Heart right ventricle (tissue), 16 donors: ENCODE results near the gene C1orf105. TPM values are rescaled to one million over a fixed set of nuclear protein-coding genes. Genes with fewer than 3 reads are reported as not detected.

Experiments
- ATAC-seq, 8 donors: fragments of 200-7000 bp; cut with Tn5 transposase; one replicate each; pipeline ENCODE4 v1.9.1; 2020; ENCODE audit warnings: mild to moderate bottlenecking in 8 of 8, moderate library complexity in 8 of 8, moderate number of reproducible peaks in 1 of 8
- DNase-seq, 2 donors: peaks; one replicate each; pipeline ENCODE4 v3.0.0-alpha.2; 2020
- H3K27ac ChIP-seq, 10 donors: fragments of 200-600 bp; sonication (generic) in 2 of 10; one replicate each; pipeline versions ENCODE4 v1.5.0 to v1.8.0; 2020 to 2022; ENCODE audit warnings: mild to moderate bottlenecking in 3 of 10
- H3K27me3 ChIP-seq, 7 donors: fragments of 200-600 bp; one replicate each; pipeline ENCODE4 v1.8.0; 2021 to 2022; ENCODE audit warnings: mild to moderate bottlenecking in 2 of 7
- H3K36me3 ChIP-seq, 9 donors: fragments of 200-600 bp; sonication (generic) in 1 of 9; one replicate each; pipeline versions ENCODE4 v1.5.0 to v1.8.0; 2020 to 2022; ENCODE audit warnings: mild to moderate bottlenecking in 2 of 9
- H3K4me1 ChIP-seq, 9 donors: fragments of 200-600 bp; sonication (generic) in 1 of 9; one replicate each; pipeline versions ENCODE4 v1.5.0 to v1.8.0; 2020 to 2022; ENCODE audit warnings: mild to moderate bottlenecking in 4 of 9
- H3K4me3 ChIP-seq, 10 donors: fragments of 200-600 bp; sonication (generic) in 2 of 10; one replicate each; pipeline versions ENCODE4 v1.5.0 to v1.8.0; 2020 to 2022; ENCODE audit warnings: mild to moderate bottlenecking in 7 of 10, moderate library complexity in 2 of 10
- H3K9me3 ChIP-seq, 11 donors: fragments of 200-600 bp in 10 of 11; sonication (generic) in 2 of 11; one replicate each; pipeline versions ENCODE4 v1.5.0 to v1.8.0; 2013 to 2022; ENCODE audit warnings: mild to moderate bottlenecking in 2 of 11, control low read depth in 1 of 11, moderate library complexity in 1 of 11
- WGBS, 2 donors: extraction: QIAGEN DNeasy Blood & Tissue Kit; methylation state at CpG; one replicate each; pipeline ENCODE4 v1.1.7; 2013; ENCODE audit warnings: inconsistent platforms in 1 of 2; 5-methylcytosine and 5-hydroxymethylcytosine counted together
- intact Hi-C, 10 donors: fragments of 100-400 bp; cut with DNase I; formaldehyde crosslinking; loops; one replicate each; pipeline versions ENCODE4 v1.11.1 to v1.14.2; 2022
- polyA plus RNA-seq, 2 donors: library from polyadenylated mRNA; stranded (reverse); fragments of 200-250 nt; gene quantifications; one replicate each; pipeline ENCODE4 v1.2.3, GENCODE V29; 2013
- total RNA-seq, 10 donors: library from RNA; stranded (reverse); fragmentation: NEBNext Ultra II Directional in 3 of 10; extraction: Animal tissue kit (Norgen Biotek cat#: 25700) in 3 of 10; gene quantifications; one replicate each; pipeline versions ENCODE4 v1.2.1 to v1.2.4, GENCODE V29; 2021 to 2023
- TF ChIP-seq, protein P1 (sequence below), 9 donors: fragments of 200-600 bp; sonication (generic) in 2 of 9; IDR thresholded peaks; one replicate each; pipeline versions ENCODE4 v1.5.0 to v1.8.0; 2021 to 2022; ENCODE audit warnings: antibody characterized with exemption in 9 of 9, mild to moderate bottlenecking in 5 of 9, moderate library complexity in 1 of 9
- donor health status: Arrhythmogenic right ventricular cardiomyopathy.
- donor health status: ischemic (EF 13 %, LVEDD 7.1; RV severe dilation, severe dysfunction).
- donor health status: healthy with polysubstance abuse.
- donor health status: DM: no; HTN: yes; CAD: no.
- donor health status: DM: no; HTN: no; CAD: no.
- donor health status: ischemic (EF 25% LVEDD 6.9; RV normal size, moderate dysfunction).
- donor health status: ischemic (EF 25% LVEDD 5.7; RV mildly dilated, moderate dysfunction).
- donor health status: healthy.
- donor health status: DM: yes; HTN: yes; CAD: no.
- donor health status: Ischemic cardiomyopathy.
- donor health status: ischemic (EF 35%, LVEDD 5.7; RV mildly dilated, moderate dysfunction).
- donor health status: nonischemic (EF 11% LVEDD 7.7; RV severe dilation, severe dysfunction).
- donor health status: DM: yes; HTN: yes; CAD: no.
- donor health status: PGD.
- donor health status: ischemic (EF 29% LVEDD 5.4; RV normal size, mild dysfunction).
- donor health status: nonischemic (EF 23%, LVEDD 6.1; RV moderate dilation, normal function).

C1orf105 gene
- total and polyA plus RNA-seq, 12 donors, result 1.1 to 52.7 (median 8.6) TPM

DNA sequence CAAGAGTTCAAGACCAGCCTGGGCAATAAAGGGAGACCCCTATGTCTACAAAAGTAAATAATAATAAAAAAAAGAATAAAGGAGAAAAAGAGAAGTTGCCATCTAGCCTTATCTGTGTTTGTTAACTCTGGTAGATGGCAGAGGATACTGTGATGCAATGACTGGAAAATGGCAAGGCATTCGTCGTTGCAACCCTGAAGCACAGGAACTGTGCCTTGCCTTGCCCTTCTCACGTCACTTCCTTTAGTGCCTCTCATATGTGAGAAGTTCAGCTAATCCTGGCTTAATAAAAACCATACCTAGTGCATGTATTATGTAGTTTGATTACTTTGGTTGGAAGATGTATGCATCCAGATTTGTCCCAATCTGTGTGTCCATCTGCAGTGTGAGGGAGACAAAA is 49.2 kb downstream of the C1orf105 start:
- DNase-seq, result no peak
- no peak for ATAC-seq
- Histone ChIP-seq H3K36me3 (no peaks in the 10 kb centered on the region), H3K27me3 (no peaks in the 10 kb centered on the region), H3K9me3 (no peaks in the 10 kb centered on the region), H3K4me1 (peaks cover 0 to 18% (median 4%) of the 10 kb centered on the region in 9 donors), H3K27ac (no peak overlapping the region), H3K4me3 (no peak overlapping the region)
- TF ChIP-seq, protein P1, sequence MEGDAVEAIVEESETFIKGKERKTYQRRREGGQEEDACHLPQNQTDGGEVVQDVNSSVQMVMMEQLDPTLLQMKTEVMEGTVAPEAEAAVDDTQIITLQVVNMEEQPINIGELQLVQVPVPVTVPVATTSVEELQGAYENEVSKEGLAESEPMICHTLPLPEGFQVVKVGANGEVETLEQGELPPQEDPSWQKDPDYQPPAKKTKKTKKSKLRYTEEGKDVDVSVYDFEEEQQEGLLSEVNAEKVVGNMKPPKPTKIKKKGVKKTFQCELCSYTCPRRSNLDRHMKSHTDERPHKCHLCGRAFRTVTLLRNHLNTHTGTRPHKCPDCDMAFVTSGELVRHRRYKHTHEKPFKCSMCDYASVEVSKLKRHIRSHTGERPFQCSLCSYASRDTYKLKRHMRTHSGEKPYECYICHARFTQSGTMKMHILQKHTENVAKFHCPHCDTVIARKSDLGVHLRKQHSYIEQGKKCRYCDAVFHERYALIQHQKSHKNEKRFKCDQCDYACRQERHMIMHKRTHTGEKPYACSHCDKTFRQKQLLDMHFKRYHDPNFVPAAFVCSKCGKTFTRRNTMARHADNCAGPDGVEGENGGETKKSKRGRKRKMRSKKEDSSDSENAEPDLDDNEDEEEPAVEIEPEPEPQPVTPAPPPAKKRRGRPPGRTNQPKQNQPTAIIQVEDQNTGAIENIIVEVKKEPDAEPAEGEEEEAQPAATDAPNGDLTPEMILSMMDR (IDR thresholded peaks at IDR 0.05), result no peak
- WGBS, 2 donors, result 87 to 89% methylated on average over 3 of the region's 3 CpGs
- intact Hi-C loops, result loop anchor here in 1 of 10 donors (5.0 kb wide), 1 partner anchor 58 kb away; no protein-coding TSS in a partner anchor

- H3K4me1 ChIP-seq, result peaks cover 0 to 18% (median 4%) of the 10 kb centered on the region in 9 donors
- ATAC-seq, result no peak
- H3K27ac ChIP-seq, result no peak overlapping the region
- 58 to 62% methylated on average over 2 of the region's 2 CpGs for WGBS, 2 donors
- H3K4me3 ChIP-seq, result no peak overlapping the region
- H3K9me3 ChIP-seq, result no peaks in the 10 kb centered on the region
- DNase-seq, result no peak
- intact Hi-C loops, result no loop called here
- H3K36me3 ChIP-seq, result no peaks in the 10 kb centered on the region
- TF ChIP-seq, protein P1 (IDR thresholded peaks at IDR 0.05), result no peak
- no peaks in the 10 kb centered on the region for H3K27me3 ChIP-seq
Observed at GRCh38 chr1:172470149-172470548, 49.7 kb downstream of the C1orf105 start.

- TF ChIP-seq, protein P1 (IDR thresholded peaks at IDR 0.05), result no peak
- Histone ChIP-seq H3K27ac (no peak overlapping the region), H3K9me3 (no peaks in the 10 kb centered on the region), H3K27me3 (no peaks in the 10 kb centered on the region), H3K36me3 (no peaks in the 10 kb centered on the region), H3K4me1 (peaks cover 0 to 18% (median 0%) of the 10 kb centered on the region in 9 donors), H3K4me3 (no peak overlapping the region)
- DNase-seq (no peak), ATAC-seq (no peak)
- 86 to 94% methylated on average over 1 of the region's 1 CpG for WGBS, 2 donors
- intact Hi-C loops, result no loop called here
Observed at GRCh38 chr1:172471666-172472065, 51.2 kb downstream of the C1orf105 start.

GRCh38 chr1:172472495-172472894 is 52.0 kb downstream of the C1orf105 start:
- Histone ChIP-seq H3K36me3 (no peaks in the 10 kb centered on the region), H3K27me3 (no peaks in the 10 kb centered on the region), H3K4me3 (no peak overlapping the region), H3K27ac (no peak overlapping the region), H3K4me1 (peaks cover 0 to 18% (median 0%) of the 10 kb centered on the region in 9 donors), H3K9me3 (no peaks in the 10 kb centered on the region)
- intact Hi-C loops, result no loop called here
- DNase-seq (no peak), ATAC-seq (no peak)
- WGBS, 2 donors, result 70 to 81% methylated on average over 1 of the region's 1 CpG
- TF ChIP-seq, protein P1 (IDR thresholded peaks at IDR 0.05), result no peak
